ENCODE results near the gene VWA2. TPM values are rescaled to one million over a fixed set of nuclear protein-coding genes. Genes with fewer than 3 reads are reported as not detected.

Gene VWA2
- total RNA-seq, 2 donors from 2014 or later, result 1.7 to 2.0 TPM

- H3K9ac ChIP-seq (ENCODE audit: extremely low read depth, low read length, poor library complexity, severe bottlenecking), result no peak overlapping the region
- no peaks in the 10 kb centered on the region for H3K4me1 ChIP-seq (ENCODE audit: control insufficient read depth, insufficient read depth, low read length)
- Mint-ChIP-seq H3K36me3 (ENCODE audit: low read depth) (no peaks in the 10 kb centered on the region), H3K4me3 (no peak overlapping the region), H3K27me3 (ENCODE audit: insufficient read depth) (peaks cover 35% of the 10 kb centered on the region), H3K9me3 (no peaks in the 10 kb centered on the region), H3K4me1 (peaks cover 3% of the 10 kb centered on the region), H3K27ac (no peak overlapping the region)
- no peak overlapping the region for H3K27ac ChIP-seq (ENCODE audit: low read depth, low read length)
- no peak overlapping the region for H3K4me3 ChIP-seq (ENCODE audit: low read length)
- DNase-seq, result no peak
- WGBS, 2 experiments (ENCODE audit: insufficient coverage in 1 of 2, insufficient read length in 1 of 2), result 89 to 100% methylated on average over 1 to 6 of the region's 6 CpGs
- no peaks in the 10 kb centered on the region for H3K36me3 ChIP-seq (ENCODE audit: control insufficient read depth, insufficient read depth, low read length)
- no peaks in the 10 kb centered on the region for H3K9me3 ChIP-seq (ENCODE audit: control insufficient read depth, low read length)
- TF ChIP-seq, protein P1, sequence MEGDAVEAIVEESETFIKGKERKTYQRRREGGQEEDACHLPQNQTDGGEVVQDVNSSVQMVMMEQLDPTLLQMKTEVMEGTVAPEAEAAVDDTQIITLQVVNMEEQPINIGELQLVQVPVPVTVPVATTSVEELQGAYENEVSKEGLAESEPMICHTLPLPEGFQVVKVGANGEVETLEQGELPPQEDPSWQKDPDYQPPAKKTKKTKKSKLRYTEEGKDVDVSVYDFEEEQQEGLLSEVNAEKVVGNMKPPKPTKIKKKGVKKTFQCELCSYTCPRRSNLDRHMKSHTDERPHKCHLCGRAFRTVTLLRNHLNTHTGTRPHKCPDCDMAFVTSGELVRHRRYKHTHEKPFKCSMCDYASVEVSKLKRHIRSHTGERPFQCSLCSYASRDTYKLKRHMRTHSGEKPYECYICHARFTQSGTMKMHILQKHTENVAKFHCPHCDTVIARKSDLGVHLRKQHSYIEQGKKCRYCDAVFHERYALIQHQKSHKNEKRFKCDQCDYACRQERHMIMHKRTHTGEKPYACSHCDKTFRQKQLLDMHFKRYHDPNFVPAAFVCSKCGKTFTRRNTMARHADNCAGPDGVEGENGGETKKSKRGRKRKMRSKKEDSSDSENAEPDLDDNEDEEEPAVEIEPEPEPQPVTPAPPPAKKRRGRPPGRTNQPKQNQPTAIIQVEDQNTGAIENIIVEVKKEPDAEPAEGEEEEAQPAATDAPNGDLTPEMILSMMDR (conservative IDR thresholded peaks at IDR 0.05), result no peak
- peaks cover 47% of the 10 kb centered on the region for H3K27me3 ChIP-seq (ENCODE audit: control insufficient read depth, insufficient read depth, low read length, poor library complexity, severe bottlenecking)
Observed at GRCh38 chr10:114244126-114244525, 5.1 kb downstream of the VWA2 start.

- Mint-ChIP-seq H3K9me3 (no peaks in the 10 kb centered on the region), H3K27me3 (ENCODE audit: insufficient read depth) (peaks cover 26% of the 10 kb centered on the region), H3K4me1 (peaks cover 3% of the 10 kb centered on the region), H3K36me3 (ENCODE audit: low read depth) (no peaks in the 10 kb centered on the region), H3K27ac (no peak overlapping the region), H3K4me3 (no peak overlapping the region)
- Histone ChIP-seq H3K4me1 (ENCODE audit: control insufficient read depth, insufficient read depth, low read length) (no peaks in the 10 kb centered on the region), H3K9me3 (ENCODE audit: control insufficient read depth, low read length) (no peaks in the 10 kb centered on the region), H3K36me3 (ENCODE audit: control insufficient read depth, insufficient read depth, low read length) (no peaks in the 10 kb centered on the region), H3K4me3 (ENCODE audit: low read length) (no peak overlapping the region), H3K27ac (ENCODE audit: low read depth, low read length) (no peak overlapping the region), H3K27me3 (ENCODE audit: control insufficient read depth, insufficient read depth, low read length, poor library complexity, severe bottlenecking) (peaks cover 35% of the 10 kb centered on the region), H3K9ac (ENCODE audit: extremely low read depth, low read length, poor library complexity, severe bottlenecking) (no peak overlapping the region)
- DNase-seq, result no peak
- TF ChIP-seq, protein P1 (conservative IDR thresholded peaks at IDR 0.05), result no peak
- WGBS, 2 experiments (ENCODE audit: insufficient coverage in 1 of 2, insufficient read length in 1 of 2), result 91 to 94% methylated on average over 4 to 9 of the region's 9 CpGs
Observed at GRCh38 chr10:114245121-114245791, 6.2 kb downstream of the VWA2 start.

GRCh38 chr10:114246679-114247305 is 7.7 kb downstream of the VWA2 start:
- TF ChIP-seq, protein P1 (conservative IDR thresholded peaks at IDR 0.05), result no peak
- no peaks in the 10 kb centered on the region for H3K36me3 ChIP-seq (ENCODE audit: control insufficient read depth, insufficient read depth, low read length)
- DNase-seq, result no peak
- Mint-ChIP-seq H3K4me3 (no peak overlapping the region), H3K4me1 (peaks cover 3% of the 10 kb centered on the region), H3K36me3 (ENCODE audit: low read depth) (no peaks in the 10 kb centered on the region), H3K9me3 (no peaks in the 10 kb centered on the region), H3K27ac (no peak overlapping the region), H3K27me3 (ENCODE audit: insufficient read depth) (peaks cover 12% of the 10 kb centered on the region)
- no peak overlapping the region for H3K4me3 ChIP-seq (ENCODE audit: low read length)
- H3K4me1 ChIP-seq (ENCODE audit: control insufficient read depth, insufficient read depth, low read length), result no peaks in the 10 kb centered on the region
- WGBS, 2 experiments (ENCODE audit: insufficient coverage in 1 of 2, insufficient read length in 1 of 2), result 93 to 97% methylated on average over 4 to 7 of the region's 7 CpGs
- H3K27me3 ChIP-seq (ENCODE audit: control insufficient read depth, insufficient read depth, low read length, poor library complexity, severe bottlenecking), result peaks cover 20% of the 10 kb centered on the region
- H3K9me3 ChIP-seq (ENCODE audit: control insufficient read depth, low read length), result no peaks in the 10 kb centered on the region
- H3K9ac ChIP-seq (ENCODE audit: extremely low read depth, low read length, poor library complexity, severe bottlenecking), result no peak overlapping the region
- no peak overlapping the region for H3K27ac ChIP-seq (ENCODE audit: low read depth, low read length)
